Parathyroid adenoma (tissue), 2 donors: ENCODE results near the gene CAST.

Experiments
- H2AFZ ChIP-seq: fragments of 300-600 bp; sonication (generic); one replicate; pipeline ENCODE4 v1.7.0; 2017; ENCODE audit warnings: antibody characterized with exemption, mild to moderate bottlenecking
- H3K27ac ChIP-seq: fragments of 300-600 bp; sonication (generic); one replicate; pipeline ENCODE4 v1.7.0; 2017
- H3K27me3 ChIP-seq: fragments of 300-600 bp; sonication (generic); one replicate; pipeline ENCODE4 v1.7.0; 2017; ENCODE audit warnings: low read length; ENCODE audit not compliant: control insufficient read depth, insufficient read depth
- H3K36me3 ChIP-seq: fragments of 300-600 bp; sonication (generic); one replicate; pipeline ENCODE4 v1.7.0; 2017; ENCODE audit warnings: low read length; ENCODE audit not compliant: control insufficient read depth, insufficient read depth
- H3K4me1 ChIP-seq: fragments of 300-600 bp; sonication (generic); one replicate; pipeline ENCODE4 v1.7.0; 2017; ENCODE audit warnings: control low read depth
- H3K4me2 ChIP-seq: fragments of 300-600 bp; sonication (generic); one replicate; pipeline ENCODE4 v1.7.0; 2017; ENCODE audit warnings: low read length
- H3K4me3 ChIP-seq: fragments of 300-600 bp; sonication (generic); one replicate; pipeline ENCODE4 v1.7.0; 2017; ENCODE audit warnings: low read depth, low read length
- H3K79me2 ChIP-seq: fragments of 300-600 bp; sonication (generic); one replicate; pipeline ENCODE4 v1.7.0; 2017; ENCODE audit warnings: control low read depth
- H3K9ac ChIP-seq: fragments of 300-600 bp; sonication (generic); one replicate; pipeline ENCODE4 v1.7.0; 2017; ENCODE audit warnings: mild to moderate bottlenecking
- H3K9me3 ChIP-seq: fragments of 300-600 bp; sonication (generic); one replicate; pipeline ENCODE4 v1.7.0; 2017; ENCODE audit warnings: low read length; ENCODE audit not compliant: control insufficient read depth
- CTCF ChIP-seq: fragments of 300-600 bp; sonication (generic); IDR thresholded peaks from one replicate; pipeline ENCODE4 v1.7.0; 2017; ENCODE audit warnings: antibody characterized with exemption, mild to moderate bottlenecking
- donor health status: primary hyperparathyroidism.

Gene CAST

GRCh38 chr5:96781031-96781971 lies 119.1 kb downstream of the CAST start:
- no peak overlapping the region for H2AFZ ChIP-seq
- H3K4me3 ChIP-seq, result no peak overlapping the region
- no peak overlapping the region for H3K4me2 ChIP-seq
- peaks cover 3% of the 10 kb centered on the region for H3K4me1 ChIP-seq
- no peaks in the 10 kb centered on the region for H3K79me2 ChIP-seq
- no peak overlapping the region for H3K9ac ChIP-seq
- no peak for TF ChIP-seq CTCF
- H3K27me3 ChIP-seq, result no peaks in the 10 kb centered on the region
- no peak overlapping the region for H3K27ac ChIP-seq
- H3K9me3 ChIP-seq, result no peaks in the 10 kb centered on the region
- H3K36me3 ChIP-seq, result no peaks in the 10 kb centered on the region

- H3K9ac ChIP-seq, result no peak overlapping the region
- H3K9me3 ChIP-seq, result no peaks in the 10 kb centered on the region
- no peak for TF ChIP-seq CTCF
- no peaks in the 10 kb centered on the region for H3K36me3 ChIP-seq
- no peak overlapping the region for H3K4me3 ChIP-seq
- no peaks in the 10 kb centered on the region for H3K79me2 ChIP-seq
- peaks cover 6% of the 10 kb centered on the region for H3K4me1 ChIP-seq
- no peak overlapping the region for H3K27ac ChIP-seq
- H3K4me2 ChIP-seq, result no peak overlapping the region
- H2AFZ ChIP-seq, result no peak overlapping the region
- H3K27me3 ChIP-seq, result no peaks in the 10 kb centered on the region
Measured at GRCh38 chr5:96783326-96783725, 121.2 kb downstream of the CAST start.

- H3K9me3 ChIP-seq, result no peaks in the 10 kb centered on the region
- H3K27ac ChIP-seq, result no peak overlapping the region
- H3K9ac ChIP-seq, result no peak overlapping the region
- H3K79me2 ChIP-seq, result no peaks in the 10 kb centered on the region
- no peak overlapping the region for H3K4me2 ChIP-seq
- H2AFZ ChIP-seq, result peak overlapping the region; percentile 8
- H3K4me1 ChIP-seq, result peaks cover 6% of the 10 kb centered on the region
- H3K4me3 ChIP-seq, result no peak overlapping the region
- H3K27me3 ChIP-seq, result no peaks in the 10 kb centered on the region
- TF ChIP-seq CTCF, result no peak
- no peaks in the 10 kb centered on the region for H3K36me3 ChIP-seq
Measured at GRCh38 chr5:96785326-96786109, 123.3 kb downstream of the CAST start.

- Histone ChIP-seq H3K36me3 (no peaks in the 10 kb centered on the region), H3K9ac (no peak overlapping the region), H3K4me3 (no peak overlapping the region), H3K4me2 (no peak overlapping the region), H3K9me3 (no peaks in the 10 kb centered on the region), H3K27me3 (no peaks in the 10 kb centered on the region), H3K27ac (no peak overlapping the region), H3K79me2 (no peaks in the 10 kb centered on the region), H2AFZ (no peak overlapping the region), H3K4me1 (peaks cover 6% of the 10 kb centered on the region)
- no peak for TF ChIP-seq CTCF
Measured at GRCh38 chr5:96788112-96788749, 126.1 kb downstream of the CAST start.
